Mesothelial cell of epicardium (in vitro differentiated cells): Measurements from ENCODE around the gene LENG1. TPM values are rescaled to one million over a fixed set of nuclear protein-coding genes. Genes with fewer than 3 reads are reported as not detected.

ENCODE experiments used
- DNase-seq, 2 experiments: peaks; one replicate each; pipeline ENCODE4 v3.0.0; 2021; ENCODE audit warnings: low spot score in 2 of 2; ENCODE audit not compliant: unreplicated experiment in 2 of 2
- H3K27ac Mint-ChIP-seq: 2 replicates; pipeline ENCODE4 v1.8.0; 2021; ENCODE audit warnings: mixed read lengths
- H3K27me3 Mint-ChIP-seq: 2 replicates; pipeline ENCODE4 v1.8.0; 2021; ENCODE audit warnings: low read depth, mixed read lengths
- H3K36me3 Mint-ChIP-seq: 2 replicates; pipeline ENCODE4 v1.8.0; 2021; ENCODE audit warnings: mixed read lengths
- H3K4me1 Mint-ChIP-seq: 2 replicates; pipeline ENCODE4 v1.8.0; 2021; ENCODE audit warnings: mixed read lengths
- H3K4me3 Mint-ChIP-seq: 2 replicates; pipeline ENCODE4 v1.8.0; 2021; ENCODE audit warnings: mild to moderate bottlenecking, moderate library complexity, mixed read lengths
- H3K9me3 Mint-ChIP-seq: 2 replicates; pipeline ENCODE4 v1.8.0; 2021; ENCODE audit warnings: mixed read lengths
- total RNA-seq: library from RNA; stranded (reverse); gene quantifications from 3 replicates; pipeline ENCODE4 v1.2.1, GENCODE V29; 2021
- TF ChIP-seq, protein P1 (sequence below): fragments of 200-600 bp; sonication (generic); IDR thresholded peaks from one replicate; pipeline ENCODE4 v1.5.0; 2021; ENCODE audit warnings: antibody characterized with exemption; ENCODE audit not compliant: unreplicated experiment

LENG1 gene
- total RNA-seq, 1 donor from 2014 or later, result 6.4 TPM

DNA sequence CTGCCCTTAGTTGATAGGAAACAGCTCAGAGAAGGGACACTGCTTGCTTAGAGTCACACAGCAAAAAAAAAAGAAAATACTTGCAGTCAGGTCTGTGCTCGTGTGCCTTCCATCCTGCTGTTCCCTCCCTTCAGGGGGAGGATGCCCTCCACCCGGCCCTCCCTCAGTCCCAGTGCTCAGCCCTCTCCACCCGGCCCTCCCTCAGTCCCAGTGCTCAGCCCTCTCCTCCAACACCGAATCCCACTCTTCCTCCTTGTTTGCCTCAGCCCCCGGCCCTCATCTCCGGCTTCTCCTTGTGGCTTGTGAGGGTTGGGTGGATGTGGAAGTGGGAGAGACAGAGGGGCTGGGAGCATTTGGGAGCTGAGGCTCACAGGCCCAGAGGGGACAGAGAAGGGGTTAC lies 49.9 kb downstream of the LENG1 start:
- TF ChIP-seq, protein P1, sequence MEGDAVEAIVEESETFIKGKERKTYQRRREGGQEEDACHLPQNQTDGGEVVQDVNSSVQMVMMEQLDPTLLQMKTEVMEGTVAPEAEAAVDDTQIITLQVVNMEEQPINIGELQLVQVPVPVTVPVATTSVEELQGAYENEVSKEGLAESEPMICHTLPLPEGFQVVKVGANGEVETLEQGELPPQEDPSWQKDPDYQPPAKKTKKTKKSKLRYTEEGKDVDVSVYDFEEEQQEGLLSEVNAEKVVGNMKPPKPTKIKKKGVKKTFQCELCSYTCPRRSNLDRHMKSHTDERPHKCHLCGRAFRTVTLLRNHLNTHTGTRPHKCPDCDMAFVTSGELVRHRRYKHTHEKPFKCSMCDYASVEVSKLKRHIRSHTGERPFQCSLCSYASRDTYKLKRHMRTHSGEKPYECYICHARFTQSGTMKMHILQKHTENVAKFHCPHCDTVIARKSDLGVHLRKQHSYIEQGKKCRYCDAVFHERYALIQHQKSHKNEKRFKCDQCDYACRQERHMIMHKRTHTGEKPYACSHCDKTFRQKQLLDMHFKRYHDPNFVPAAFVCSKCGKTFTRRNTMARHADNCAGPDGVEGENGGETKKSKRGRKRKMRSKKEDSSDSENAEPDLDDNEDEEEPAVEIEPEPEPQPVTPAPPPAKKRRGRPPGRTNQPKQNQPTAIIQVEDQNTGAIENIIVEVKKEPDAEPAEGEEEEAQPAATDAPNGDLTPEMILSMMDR, result no peak
- no peak overlapping the region for H3K4me3 Mint-ChIP-seq
- H3K27me3 Mint-ChIP-seq, result no peaks in the 10 kb centered on the region
- peaks cover 7% of the 10 kb centered on the region for H3K4me1 Mint-ChIP-seq
- no peak for DNase-seq
- H3K9me3 Mint-ChIP-seq, result no peaks in the 10 kb centered on the region
- peaks cover 18% of the 10 kb centered on the region for H3K36me3 Mint-ChIP-seq
- no peak overlapping the region for H3K27ac Mint-ChIP-seq

- Mint-ChIP-seq H3K4me1 (peaks cover under 1% of the 10 kb centered on the region), H3K27ac (no peak overlapping the region), H3K36me3 (peaks cover 18% of the 10 kb centered on the region), H3K4me3 (no peak overlapping the region), H3K27me3 (no peaks in the 10 kb centered on the region), H3K9me3 (no peaks in the 10 kb centered on the region)
- DNase-seq, result no peak
- TF ChIP-seq, protein P1, result no peak
These were observed 51.0 kb downstream of the LENG1 start for GRCh38 chr19:54108496-54108895.

GRCh38 chr19:54107876-54108490 lies 51.5 kb downstream of the LENG1 start:
- Mint-ChIP-seq H3K4me1 (peaks cover 4% of the 10 kb centered on the region), H3K27ac (no peak overlapping the region), H3K27me3 (no peaks in the 10 kb centered on the region), H3K36me3 (peaks cover 18% of the 10 kb centered on the region), H3K4me3 (no peak overlapping the region), H3K9me3 (no peaks in the 10 kb centered on the region)
- no peak for DNase-seq
- TF ChIP-seq, protein P1, result no peak

GRCh38 chr19:54106716-54107115 lies 52.8 kb downstream of the LENG1 start:
- Mint-ChIP-seq H3K27ac (no peak overlapping the region), H3K9me3 (no peaks in the 10 kb centered on the region), H3K4me1 (peaks cover 9% of the 10 kb centered on the region), H3K4me3 (no peak overlapping the region), H3K36me3 (peaks cover 19% of the 10 kb centered on the region), H3K27me3 (no peaks in the 10 kb centered on the region)
- TF ChIP-seq, protein P1, result no peak
- DNase-seq, result no peak

DNA sequence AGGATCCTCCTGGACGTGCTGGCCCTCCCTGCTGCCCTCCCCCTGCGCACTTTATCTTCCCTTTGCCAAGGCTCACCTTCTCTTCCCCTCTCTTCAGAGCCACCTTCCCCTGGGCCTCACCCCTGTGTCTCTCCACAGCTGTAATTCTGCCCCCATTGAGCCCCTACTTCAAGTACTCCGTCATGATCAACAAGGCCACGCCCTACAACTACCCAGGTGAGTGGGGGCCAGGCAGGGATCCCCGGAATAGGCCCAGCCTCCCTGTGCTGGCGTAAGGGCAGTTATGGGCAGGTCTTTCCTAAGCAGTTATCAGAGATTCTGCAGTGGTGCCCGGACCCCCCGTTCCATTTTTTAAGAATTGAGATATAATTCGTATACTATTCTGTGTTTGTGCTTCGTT lies 53.7 kb downstream of the LENG1 start:
- Mint-ChIP-seq H3K9me3 (no peaks in the 10 kb centered on the region), H3K4me3 (no peak overlapping the region), H3K27me3 (no peaks in the 10 kb centered on the region), H3K27ac (no peak overlapping the region), H3K36me3 (peaks cover 17% of the 10 kb centered on the region), H3K4me1 (peaks cover 9% of the 10 kb centered on the region)
- no peak for DNase-seq
- TF ChIP-seq, protein P1, result no peak

Other genes with a start within 250 kb of the LENG1 start
- gene CACNG8, start 196.8 kb downstream of the LENG1 start, total RNA-seq, result 2.1 to 2.6 TPM (median 2.1 TPM) in 3 replicates
- gene CACNG6, start 168.1 kb downstream of the LENG1 start, total RNA-seq, result 4.3 to 5.7 TPM (median 5.3 TPM) in 3 replicates
- not detected in 3 replicates for gene VSTM1, start 95.8 kb downstream of the LENG1 start, total RNA-seq
- not detected in 3 replicates for gene TARM1, start 78.4 kb downstream of the LENG1 start, total RNA-seq
- gene OSCAR, start 58.9 kb downstream of the LENG1 start, total RNA-seq, result not detected in 3 replicates
- 126 to 135 TPM (median 135 TPM) in 3 replicates for gene NDUFA3, start 56.9 kb downstream of the LENG1 start, total RNA-seq
- gene TFPT, start 44.1 kb downstream of the LENG1 start, total RNA-seq, result 19.2 to 20.7 TPM (median 20.1 TPM) in 3 replicates
- gene PRPF31, start 44.0 kb downstream of the LENG1 start, total RNA-seq, result 80.6 to 84.0 TPM (median 82.1 TPM) in 3 replicates
- gene CNOT3, start 22.0 kb downstream of the LENG1 start, total RNA-seq, result 63.3 to 70.6 TPM (median 67.6 TPM) in 3 replicates
- 57.6 to 69.5 TPM (median 63.5 TPM) in 3 replicates for gene TMC4, start 13.4 kb upstream of the LENG1 start, total RNA-seq
- 102 to 113 TPM (median 110 TPM) in 3 replicates for gene MBOAT7, start 29.9 kb upstream of the LENG1 start, total RNA-seq
- gene TSEN34, start 31.6 kb upstream of the LENG1 start, total RNA-seq, result 43.9 to 50.1 TPM (median 47.5 TPM) in 3 replicates
- 1,211 to 1,274 TPM (median 1,263 TPM) in 3 replicates for gene RPS9, start 41.1 kb upstream of the LENG1 start, total RNA-seq
- gene LILRB3, start 63.3 kb upstream of the LENG1 start, total RNA-seq, result not detected in 3 replicates
- not detected in 3 replicates for gene LILRA6, start 83.1 kb upstream of the LENG1 start, total RNA-seq
- gene LILRB5, start 97.6 kb upstream of the LENG1 start, total RNA-seq, result not detected in 3 replicates
- not detected in 3 replicates for gene LILRB2, start 121.4 kb upstream of the LENG1 start, total RNA-seq
- gene LILRA5, start 153.4 kb upstream of the LENG1 start, total RNA-seq, result not detected in 3 replicates
- not detected in 3 replicates for gene LILRA4, start 179.4 kb upstream of the LENG1 start, total RNA-seq
- 0.53 to 0.92 TPM (median 0.75 TPM) in 3 replicates for gene LAIR1, start 205.2 kb upstream of the LENG1 start, total RNA-seq